ENCODE results near the gene MOGAT3. TPM values are rescaled to one million over a fixed set of nuclear protein-coding genes. Genes with fewer than 3 reads are reported as not detected.

Gene MOGAT3
- total RNA-seq, 1 donor from 2014 or later, result not detected

DNA sequence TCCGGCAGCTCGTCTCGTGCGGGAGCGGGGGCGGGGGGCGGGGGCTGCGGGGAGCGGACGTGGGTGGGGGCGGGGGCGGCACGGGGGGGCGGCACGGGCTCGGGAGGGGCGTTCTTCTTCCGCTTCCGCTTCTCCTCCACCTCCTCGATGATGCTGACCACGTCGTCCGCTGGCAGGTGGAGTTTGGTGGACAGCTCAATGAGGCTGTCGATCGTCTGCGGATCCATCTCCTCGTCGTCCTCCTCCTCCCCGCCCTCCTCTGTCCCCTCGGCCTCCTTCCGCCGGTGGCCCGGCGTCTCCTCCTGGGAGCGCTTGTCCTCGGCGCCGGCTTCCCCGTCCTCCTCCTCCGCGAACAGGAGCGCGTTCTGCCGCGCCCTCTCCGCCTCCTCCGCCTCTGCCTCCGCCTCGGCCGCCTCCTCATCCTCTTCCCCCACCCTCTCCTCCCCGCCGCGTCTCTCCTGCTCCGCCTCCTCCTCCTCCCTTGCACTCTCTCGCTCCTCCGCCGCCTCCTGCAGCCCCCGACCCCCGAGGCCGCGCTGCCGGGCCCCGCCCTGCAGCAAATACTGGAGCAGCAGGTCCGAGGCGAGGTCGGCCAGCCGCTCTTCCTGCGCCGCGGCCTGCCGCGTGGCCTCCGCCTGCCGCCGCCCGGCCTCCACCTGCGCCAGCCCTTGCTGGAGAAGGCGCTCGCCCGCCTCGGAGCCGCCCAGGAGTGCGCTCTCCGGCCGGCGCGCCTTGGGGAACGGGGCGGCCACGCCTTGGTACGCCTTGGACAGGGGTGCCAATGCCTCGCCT, 37.4 kb downstream of the MOGAT3 start:
- H3K4me1 ChIP-seq, result peaks cover 41% of the 10 kb centered on the region
- H3K27ac ChIP-seq (replicated peaks), result peak overlapping the region; percentile 33

DNA sequence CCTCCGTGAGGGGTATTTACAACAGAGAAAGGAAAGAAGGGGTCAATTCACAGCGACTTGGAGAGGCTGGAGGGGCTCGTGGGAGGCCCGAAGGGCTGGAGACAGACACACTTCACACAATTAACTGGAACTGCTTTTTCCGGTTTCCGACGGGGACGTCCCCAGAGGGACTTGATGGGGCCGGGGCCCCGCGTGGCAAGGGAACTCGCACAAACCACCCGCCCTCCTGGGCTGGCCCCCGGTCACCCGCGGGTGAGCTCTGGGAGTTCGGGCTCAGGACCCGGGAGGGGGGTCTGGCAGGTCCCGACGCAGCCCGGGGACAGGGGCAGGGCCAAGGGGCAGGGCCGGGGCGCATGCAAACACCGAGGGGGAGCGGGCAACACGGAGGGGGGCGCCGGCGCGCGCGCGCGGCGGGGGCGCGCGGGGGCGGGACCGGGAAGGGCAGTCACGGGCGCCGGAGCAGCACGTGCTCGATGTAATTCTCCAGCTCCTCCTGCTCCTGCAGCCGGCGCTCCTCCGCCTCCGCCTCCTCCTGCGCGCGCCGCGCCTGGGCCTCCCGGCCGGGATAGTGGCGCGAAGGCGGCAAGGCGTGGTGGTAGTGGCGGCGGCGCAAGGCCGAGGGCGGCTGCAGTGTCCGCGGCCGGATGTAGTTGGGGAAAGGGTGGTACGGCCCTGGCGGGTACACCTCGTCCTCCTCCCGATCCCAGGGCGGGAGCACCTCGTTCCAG, 38.1 kb downstream of the MOGAT3 start:
- Histone ChIP-seq H3K36me3 (peaks cover 27% of the 10 kb centered on the region), H3K27me3 (ENCODE audit: low read depth) (peaks cover 85% of the 10 kb centered on the region), H3K4me1 (peaks cover 41% of the 10 kb centered on the region), H3K9me3 (replicated peaks) (no peaks in the 10 kb centered on the region), H3K27ac (replicated peaks) (peak overlapping the region; percentile 52), H3K4me3 (peak overlapping the region; percentile 55)
- DNase-seq, result peak; percentile 27
- TF ChIP-seq, protein P1, sequence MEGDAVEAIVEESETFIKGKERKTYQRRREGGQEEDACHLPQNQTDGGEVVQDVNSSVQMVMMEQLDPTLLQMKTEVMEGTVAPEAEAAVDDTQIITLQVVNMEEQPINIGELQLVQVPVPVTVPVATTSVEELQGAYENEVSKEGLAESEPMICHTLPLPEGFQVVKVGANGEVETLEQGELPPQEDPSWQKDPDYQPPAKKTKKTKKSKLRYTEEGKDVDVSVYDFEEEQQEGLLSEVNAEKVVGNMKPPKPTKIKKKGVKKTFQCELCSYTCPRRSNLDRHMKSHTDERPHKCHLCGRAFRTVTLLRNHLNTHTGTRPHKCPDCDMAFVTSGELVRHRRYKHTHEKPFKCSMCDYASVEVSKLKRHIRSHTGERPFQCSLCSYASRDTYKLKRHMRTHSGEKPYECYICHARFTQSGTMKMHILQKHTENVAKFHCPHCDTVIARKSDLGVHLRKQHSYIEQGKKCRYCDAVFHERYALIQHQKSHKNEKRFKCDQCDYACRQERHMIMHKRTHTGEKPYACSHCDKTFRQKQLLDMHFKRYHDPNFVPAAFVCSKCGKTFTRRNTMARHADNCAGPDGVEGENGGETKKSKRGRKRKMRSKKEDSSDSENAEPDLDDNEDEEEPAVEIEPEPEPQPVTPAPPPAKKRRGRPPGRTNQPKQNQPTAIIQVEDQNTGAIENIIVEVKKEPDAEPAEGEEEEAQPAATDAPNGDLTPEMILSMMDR (IDR thresholded peaks at IDR 0.05; ENCODE audit: borderline replicate concordance), result no peak
- intact Hi-C loops (cut with micrococcal nuclease), result no loop called here

More for the DNA sequence above, 37.4 kb downstream of the MOGAT3 start:
- H3K4me3 ChIP-seq, result peak overlapping the region; percentile 55
- intact Hi-C loops (cut with micrococcal nuclease), result no loop called here
- DNase-seq, result no peak
- peaks cover 19% of the 10 kb centered on the region for H3K36me3 ChIP-seq
- peaks cover 93% of the 10 kb centered on the region for H3K27me3 ChIP-seq (ENCODE audit: low read depth)
- TF ChIP-seq, protein P1 (IDR thresholded peaks at IDR 0.05; ENCODE audit: borderline replicate concordance), result no peak
- H3K9me3 ChIP-seq (replicated peaks), result no peaks in the 10 kb centered on the region

- Histone ChIP-seq H3K36me3 (peaks cover 35% of the 10 kb centered on the region), H3K9me3 (replicated peaks) (no peaks in the 10 kb centered on the region), H3K27ac (replicated peaks) (no peak overlapping the region), H3K4me3 (peak overlapping the region; percentile 55), H3K27me3 (ENCODE audit: low read depth) (peaks cover 77% of the 10 kb centered on the region), H3K4me1 (peaks cover 41% of the 10 kb centered on the region)
- no peak for DNase-seq
- TF ChIP-seq, protein P1 (IDR thresholded peaks at IDR 0.05; ENCODE audit: borderline replicate concordance), result no peak
- intact Hi-C loops (cut with micrococcal nuclease), result no loop called here
Measured at GRCh38 chr7:101161692-101162471, 39.0 kb downstream of the MOGAT3 start.

DNA sequence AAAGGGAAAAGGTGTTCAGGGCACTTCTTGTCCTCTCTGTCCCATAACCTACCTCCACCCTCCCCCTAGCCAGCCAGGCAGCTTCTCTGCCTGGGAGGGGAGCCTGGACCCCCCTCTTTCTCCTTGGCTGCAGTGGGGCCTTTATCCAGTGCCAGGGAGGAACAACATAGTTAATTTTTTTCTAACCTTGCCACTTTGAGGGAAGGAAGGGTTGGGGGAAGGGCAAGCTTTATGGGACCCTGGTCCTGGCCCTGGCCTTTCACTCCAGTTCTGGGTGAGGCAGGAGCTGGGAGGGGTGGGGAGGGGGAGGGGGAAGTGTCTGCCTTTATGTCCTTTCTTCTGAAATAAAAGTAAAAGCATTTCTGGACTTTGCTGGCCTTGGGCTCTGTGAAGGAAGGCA, 39.9 kb downstream of the MOGAT3 start:
- Histone ChIP-seq H3K27me3 (ENCODE audit: low read depth) (peaks cover 67% of the 10 kb centered on the region), H3K27ac (replicated peaks) (no peak overlapping the region), H3K4me3 (no peak overlapping the region), H3K4me1 (peaks cover 38% of the 10 kb centered on the region), H3K36me3 (peaks cover 35% of the 10 kb centered on the region), H3K9me3 (replicated peaks) (no peaks in the 10 kb centered on the region)
- TF ChIP-seq, protein P1 (IDR thresholded peaks at IDR 0.05; ENCODE audit: borderline replicate concordance), result no peak
- DNase-seq, result no peak
- intact Hi-C loops (cut with micrococcal nuclease), result no loop called here

Measured in left ventricle myocardium inferior (tissue), 1 donor.